A673 (cell line): ENCODE data around the gene PXK. TPM values are rescaled to one million over a fixed set of nuclear protein-coding genes. Genes with fewer than 3 reads are reported as not detected.

Experiments used
- BruUV-seq: library from RNA; stranded (reverse); fragments of 400-500 nt; replicated peaks from 2 replicates; lab custom pipeline; 2021; lab: Mats Ljungman, UMichigan
- CTCF ChIA-PET: fragments of 300-600 bp; sonication (Branson Sonifier 250); formaldehyde crosslinking; loops from one replicate; lab custom pipeline; 2022; ENCODE audit warnings: antibody characterized with exemption; lab: Charles Lee
- POLR2A ChIA-PET: fragments of 300-600 bp; sonication (Branson Sonifier 250); formaldehyde crosslinking; loops from one replicate; lab custom pipeline; 2022; ENCODE audit warnings: antibody characterized with exemption; ENCODE audit not compliant: low non-redundant PET; lab: Charles Lee
- DNase-seq: peaks from one replicate; pipeline ENCODE4 v3.0.0-alpha.2; 2015; ENCODE audit warnings: low spot score
- H3K27ac ChIP-seq: fragments of 200-600 bp; sonication (generic); 2 replicates; pipeline ENCODE4 v1.5.1; 2016; ENCODE audit warnings: mixed run types, low read depth, mild to moderate bottlenecking, mixed read lengths, antibody characterized with exemption, low read length; ENCODE audit not compliant: poor library complexity, severe bottlenecking
- H3K27me3 ChIP-seq: fragments of 200-600 bp; sonication (generic); replicated peaks from 2 replicates; pipeline ENCODE4 v1.6.1; 2017; ENCODE audit warnings: mixed run types, low read depth, mild to moderate bottlenecking, mixed read lengths, antibody characterized with exemption, low read length; ENCODE audit not compliant: insufficient read depth, poor library complexity
- H3K36me3 ChIP-seq: fragments of 200-600 bp; sonication (generic); 2 replicates; pipeline ENCODE4 v1.6.1; 2016; ENCODE audit warnings: mixed run types, mild to moderate bottlenecking, mixed read lengths, antibody characterized with exemption, low read length; ENCODE audit not compliant: insufficient read depth, poor library complexity, severe bottlenecking
- H3K4me1 ChIP-seq: fragments of 200-600 bp; sonication (generic); 2 replicates; pipeline ENCODE4 v1.6.1; 2017; ENCODE audit warnings: mixed run types, mild to moderate bottlenecking, mixed read lengths, antibody characterized with exemption, low read length; ENCODE audit not compliant: insufficient read depth, poor library complexity, severe bottlenecking
- H3K4me3 ChIP-seq: fragments of 200-600 bp; sonication (generic); 2 replicates; pipeline ENCODE4 v1.5.1; 2016; ENCODE audit warnings: low read depth, mixed run types, mild to moderate bottlenecking, mixed read lengths, low read length; ENCODE audit not compliant: poor library complexity, severe bottlenecking
- H3K9me3 ChIP-seq: fragments of 200-600 bp; sonication (generic); 2 replicates; pipeline ENCODE4 v1.6.1; 2016; ENCODE audit warnings: mixed run types, low read depth, mild to moderate bottlenecking, mixed read lengths, antibody characterized with exemption, low read length; ENCODE audit not compliant: poor library complexity, severe bottlenecking
- EZH2 ChIP-seq: fragments of 200-600 bp; sonication (generic); IDR thresholded peaks from 2 replicates; pipeline ENCODE4 v1.6.1; 2017; ENCODE audit warnings: borderline replicate concordance, low read depth, mild to moderate bottlenecking, mixed read lengths, antibody characterized with exemption, low read length; ENCODE audit not compliant: poor library complexity, severe bottlenecking
- intact Hi-C: fragments of 100-400 bp; cut with micrococcal nuclease; formaldehyde crosslinking; loops from one replicate; pipeline ENCODE4 v1.10.0; 2022; ENCODE audit not compliant: unreplicated experiment
- total RNA-seq: library from RNA; stranded (reverse); gene quantifications from 2 replicates; pipeline ENCODE4 v1.2.3, GENCODE V29; 2021
- TF ChIP-seq, protein P1 (sequence below): fragments of 300-800, 200-600 bp; sonication (generic); conservative IDR thresholded peaks from 2 replicates; pipeline ENCODE4 v1.5.1; 2017; ENCODE audit warnings: low read depth, mild to moderate bottlenecking, antibody characterized with exemption, low read length, moderate library complexity, mixed read lengths

Gene PXK
- total RNA-seq, 1 experiment from 2014 or later: 13.2 TPM

- H3K4me3 ChIP-seq: no peak overlapping the region
- no peaks in the 10 kb centered on the region for H3K9me3 ChIP-seq
- POLR2A ChIA-PET: no interaction called here
- CTCF ChIA-PET: no interaction called here
- H3K27me3 ChIP-seq: no peaks in the 10 kb centered on the region
- no TSS peak for BruUV-seq
- no peaks in the 10 kb centered on the region for H3K36me3 ChIP-seq
- no peak for DNase-seq
- H3K4me1 ChIP-seq: no peaks in the 10 kb centered on the region
- TF ChIP-seq EZH2: no peak
- TF ChIP-seq, protein P1, sequence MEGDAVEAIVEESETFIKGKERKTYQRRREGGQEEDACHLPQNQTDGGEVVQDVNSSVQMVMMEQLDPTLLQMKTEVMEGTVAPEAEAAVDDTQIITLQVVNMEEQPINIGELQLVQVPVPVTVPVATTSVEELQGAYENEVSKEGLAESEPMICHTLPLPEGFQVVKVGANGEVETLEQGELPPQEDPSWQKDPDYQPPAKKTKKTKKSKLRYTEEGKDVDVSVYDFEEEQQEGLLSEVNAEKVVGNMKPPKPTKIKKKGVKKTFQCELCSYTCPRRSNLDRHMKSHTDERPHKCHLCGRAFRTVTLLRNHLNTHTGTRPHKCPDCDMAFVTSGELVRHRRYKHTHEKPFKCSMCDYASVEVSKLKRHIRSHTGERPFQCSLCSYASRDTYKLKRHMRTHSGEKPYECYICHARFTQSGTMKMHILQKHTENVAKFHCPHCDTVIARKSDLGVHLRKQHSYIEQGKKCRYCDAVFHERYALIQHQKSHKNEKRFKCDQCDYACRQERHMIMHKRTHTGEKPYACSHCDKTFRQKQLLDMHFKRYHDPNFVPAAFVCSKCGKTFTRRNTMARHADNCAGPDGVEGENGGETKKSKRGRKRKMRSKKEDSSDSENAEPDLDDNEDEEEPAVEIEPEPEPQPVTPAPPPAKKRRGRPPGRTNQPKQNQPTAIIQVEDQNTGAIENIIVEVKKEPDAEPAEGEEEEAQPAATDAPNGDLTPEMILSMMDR: no peak
- intact Hi-C loops: no loop called here
- no peak overlapping the region for H3K27ac ChIP-seq
These were observed 34.0 kb downstream of the PXK start for GRCh38 chr3:58366699-58367098.

DNA sequence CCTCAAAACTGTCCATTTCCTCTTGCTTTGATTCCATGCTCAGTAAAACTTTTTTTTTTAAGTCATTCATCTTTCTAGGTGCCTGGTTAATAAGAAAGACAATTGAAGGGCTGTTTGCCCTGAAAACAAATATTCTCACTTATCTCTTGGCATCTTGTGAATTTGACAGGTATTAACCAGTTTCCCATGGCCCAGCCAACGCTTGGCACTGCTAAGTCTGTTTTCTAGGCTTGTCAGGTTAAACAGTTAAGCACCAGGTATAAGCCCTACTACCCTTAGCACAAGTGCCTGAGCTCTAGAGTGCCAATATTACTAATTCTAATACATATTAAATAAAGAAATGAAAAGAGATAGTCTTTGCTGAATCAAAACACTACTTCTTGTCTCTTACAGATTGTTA lies 36.3 kb downstream of the PXK start:
- ChIA-PET CTCF (no interaction called here), POLR2A (no interaction called here)
- H3K4me1 ChIP-seq: no peaks in the 10 kb centered on the region
- no peaks in the 10 kb centered on the region for H3K27me3 ChIP-seq
- intact Hi-C loops: no loop called here
- no TSS peak for BruUV-seq
- no peak for DNase-seq
- H3K9me3 ChIP-seq: no peaks in the 10 kb centered on the region
- H3K27ac ChIP-seq: no peak overlapping the region
- TF ChIP-seq, protein P1: no peak
- TF ChIP-seq EZH2: no peak
- H3K4me3 ChIP-seq: no peak overlapping the region
- no peaks in the 10 kb centered on the region for H3K36me3 ChIP-seq

DNA sequence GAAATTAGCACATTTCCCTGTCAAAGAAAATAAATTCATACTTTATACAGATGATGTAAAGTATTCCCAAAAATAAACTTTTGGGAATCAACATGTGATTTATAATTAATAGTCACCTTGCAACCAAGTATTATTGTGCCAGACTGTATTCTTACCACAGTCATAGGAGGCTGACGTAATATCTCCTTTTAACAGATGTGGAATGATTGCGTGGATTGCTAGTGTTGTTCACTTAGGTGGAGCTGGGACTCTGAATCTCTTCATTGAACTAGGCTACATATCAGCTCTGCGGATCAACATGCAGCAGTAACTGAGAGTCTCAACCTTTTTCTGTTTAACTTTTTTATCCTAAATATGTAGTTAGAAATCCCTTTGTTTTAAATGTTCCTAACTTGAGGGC lies 37.2 kb downstream of the PXK start:
- POLR2A ChIA-PET: no interaction called here
- Histone ChIP-seq H3K27me3 (no peaks in the 10 kb centered on the region), H3K9me3 (no peaks in the 10 kb centered on the region), H3K4me3 (no peak overlapping the region), H3K27ac (no peak overlapping the region), H3K36me3 (no peaks in the 10 kb centered on the region), H3K4me1 (no peaks in the 10 kb centered on the region)
- no TSS peak for BruUV-seq
- CTCF ChIA-PET: no interaction called here
- TF ChIP-seq, protein P1: no peak
- no peak for TF ChIP-seq EZH2
- DNase-seq: no peak
- intact Hi-C loops: no loop called here
